ENCODE data around the gene NEIL3. TPM values are rescaled to one million over a fixed set of nuclear protein-coding genes. Genes with fewer than 3 reads are reported as not detected.

Gene NEIL3
- total RNA-seq, 1 donor from 2014 or later = 0.98 TPM

DNA sequence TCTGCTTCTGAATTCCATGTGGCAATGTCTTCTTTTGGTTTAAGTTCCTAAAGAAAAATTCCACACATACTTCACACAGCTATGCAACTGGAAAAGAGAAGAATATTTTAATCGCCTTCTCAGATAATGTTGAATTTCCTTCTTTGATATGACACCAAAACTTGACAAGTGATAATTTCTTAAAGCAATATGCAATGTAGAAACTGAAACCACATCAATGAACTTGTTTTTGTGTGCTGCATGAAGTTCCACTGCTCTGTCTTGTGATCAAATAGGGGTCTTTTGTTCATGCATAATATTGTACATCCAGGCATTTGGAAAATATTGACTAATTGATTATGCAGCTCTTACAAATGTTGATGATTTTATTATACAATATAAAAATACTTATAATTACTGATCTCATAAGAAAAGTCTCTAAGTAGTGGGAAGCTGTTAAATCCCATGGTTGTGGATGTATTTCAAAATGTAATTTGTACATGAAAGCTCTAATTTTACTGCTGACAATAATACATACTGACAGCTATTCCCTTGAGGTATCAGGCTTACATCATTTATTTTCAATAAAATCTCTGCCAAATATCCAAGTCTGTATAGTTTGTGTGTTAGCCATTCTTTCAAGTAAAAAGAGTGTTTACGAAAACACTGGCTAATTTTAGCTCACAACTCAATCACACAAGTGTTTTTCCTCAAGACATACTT is 76.1 kb downstream of the NEIL3 start:
- Histone ChIP-seq H3K27me3 (no peaks in the 10 kb centered on the region), H3K4me3 (no peak overlapping the region), H3K9me3 (no peaks in the 10 kb centered on the region), H3K4me1 (no peaks in the 10 kb centered on the region), H3K36me3 (no peaks in the 10 kb centered on the region), H3K27ac (no peak overlapping the region)
- TF ChIP-seq CTCF (IDR thresholded peaks at IDR 0.05) = no peak
- no peak for TF ChIP-seq POLR2AphosphoS5 (IDR thresholded peaks at IDR 0.05; ENCODE audit: insufficient read depth in 1 of 2, low read depth in 1 of 2)
- no peak for TF ChIP-seq POLR2A (IDR thresholded peaks at IDR 0.05)
- DNase-seq (ENCODE audit: extremely low spot score in 2 of 2) = no peak
- intact Hi-C loops (cut with DNase I) = no loop called here

GRCh38 chr4:177386278-177386815 is 76.7 kb downstream of the NEIL3 start:
- intact Hi-C loops (cut with DNase I) = no loop called here
- Histone ChIP-seq H3K4me3 (no peak overlapping the region), H3K27me3 (no peaks in the 10 kb centered on the region), H3K27ac (no peak overlapping the region), H3K9me3 (no peaks in the 10 kb centered on the region), H3K36me3 (no peaks in the 10 kb centered on the region), H3K4me1 (no peaks in the 10 kb centered on the region)
- TF ChIP-seq POLR2AphosphoS5 (IDR thresholded peaks at IDR 0.05; ENCODE audit: insufficient read depth in 1 of 2, low read depth in 1 of 2) = no peak
- TF ChIP-seq CTCF (IDR thresholded peaks at IDR 0.05) = no peak
- no peak for TF ChIP-seq POLR2A (IDR thresholded peaks at IDR 0.05)
- DNase-seq (ENCODE audit: extremely low spot score in 2 of 2) = no peak

GRCh38 chr4:177391287-177391686 is 81.6 kb downstream of the NEIL3 start:
- H3K4me3 ChIP-seq = no peak overlapping the region
- no peaks in the 10 kb centered on the region for H3K4me1 ChIP-seq
- no peaks in the 10 kb centered on the region for H3K27me3 ChIP-seq
- DNase-seq (ENCODE audit: extremely low spot score in 2 of 2) = no peak
- H3K27ac ChIP-seq = no peak overlapping the region
- TF ChIP-seq POLR2AphosphoS5 (IDR thresholded peaks at IDR 0.05; ENCODE audit: insufficient read depth in 1 of 2, low read depth in 1 of 2) = no peak
- no peak for TF ChIP-seq POLR2A (IDR thresholded peaks at IDR 0.05)
- TF ChIP-seq CTCF (IDR thresholded peaks at IDR 0.05) = no peak
- H3K36me3 ChIP-seq = no peaks in the 10 kb centered on the region
- H3K9me3 ChIP-seq = no peaks in the 10 kb centered on the region
- intact Hi-C loops (cut with DNase I) = no loop called here

DNA sequence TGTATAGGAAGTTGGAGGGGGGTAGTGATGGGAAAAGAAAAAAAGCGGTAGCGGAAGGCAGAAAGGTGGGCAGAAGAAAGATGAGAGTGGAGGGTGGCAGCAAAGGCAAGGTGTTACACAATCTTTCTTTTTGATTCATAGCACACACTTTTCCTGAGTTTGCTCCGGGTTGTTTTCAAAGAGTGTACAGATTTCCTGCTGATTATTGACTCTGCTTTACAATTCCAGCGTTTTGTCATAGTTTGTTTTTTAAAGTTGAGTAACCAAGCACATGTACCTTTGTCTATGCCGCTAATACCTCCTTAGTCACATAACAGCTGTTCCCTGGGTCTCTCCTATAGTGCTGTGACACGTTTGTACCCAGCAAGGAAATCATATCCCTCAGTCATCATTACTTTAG is 82.3 kb downstream of the NEIL3 start:
- H3K9me3 ChIP-seq = no peaks in the 10 kb centered on the region
- no peak overlapping the region for H3K4me3 ChIP-seq
- H3K4me1 ChIP-seq = no peaks in the 10 kb centered on the region
- no peaks in the 10 kb centered on the region for H3K27me3 ChIP-seq
- DNase-seq (ENCODE audit: extremely low spot score in 2 of 2) = no peak
- intact Hi-C loops (cut with DNase I) = no loop called here
- H3K36me3 ChIP-seq = no peaks in the 10 kb centered on the region
- H3K27ac ChIP-seq = no peak overlapping the region
- TF ChIP-seq CTCF (IDR thresholded peaks at IDR 0.05) = no peak
- TF ChIP-seq POLR2A (IDR thresholded peaks at IDR 0.05) = no peak
- no peak for TF ChIP-seq POLR2AphosphoS5 (IDR thresholded peaks at IDR 0.05; ENCODE audit: insufficient read depth in 1 of 2, low read depth in 1 of 2)

- TF ChIP-seq CTCF (IDR thresholded peaks at IDR 0.05) = no peak
- no peak for TF ChIP-seq POLR2A (IDR thresholded peaks at IDR 0.05)
- TF ChIP-seq POLR2AphosphoS5 (IDR thresholded peaks at IDR 0.05; ENCODE audit: insufficient read depth in 1 of 2, low read depth in 1 of 2) = no peak
- H3K27me3 ChIP-seq = no peaks in the 10 kb centered on the region
- H3K4me3 ChIP-seq = no peak overlapping the region
- H3K36me3 ChIP-seq = no peaks in the 10 kb centered on the region
- H3K4me1 ChIP-seq = no peaks in the 10 kb centered on the region
- no peaks in the 10 kb centered on the region for H3K9me3 ChIP-seq
- H3K27ac ChIP-seq = no peak overlapping the region
- intact Hi-C loops (cut with DNase I) = no loop called here
- no peak for DNase-seq (ENCODE audit: extremely low spot score in 2 of 2)
Measured at GRCh38 chr4:177393236-177393635, 83.6 kb downstream of the NEIL3 start.
